ENCODE measurements around the gene JPH4.
A peak's percentile ranks its signal among the peaks of the same experiment; 100 is the strongest.

The JPH4 gene

DNA sequence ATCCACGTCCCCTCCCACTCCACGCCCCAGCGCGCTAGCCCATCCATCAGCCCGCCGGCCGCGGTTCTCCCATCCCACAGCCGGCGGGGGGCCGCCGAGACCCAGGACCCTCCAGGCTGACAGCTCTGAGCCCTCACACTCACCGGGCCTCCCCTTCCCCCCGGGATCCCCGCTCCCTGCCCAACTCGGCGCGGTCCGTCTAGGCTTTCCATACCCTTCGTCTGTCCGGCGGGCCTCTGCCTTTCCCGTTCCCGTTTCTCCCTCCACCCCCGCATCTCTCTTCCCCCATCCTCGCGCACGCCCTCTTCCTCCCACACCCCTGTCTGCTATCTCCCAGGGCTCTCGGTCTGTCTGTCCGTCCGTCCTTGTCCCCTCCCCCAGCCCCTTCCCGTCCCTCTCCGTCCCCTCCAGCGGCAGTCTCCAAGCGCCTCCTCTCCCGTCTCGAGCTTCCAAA, 27.8 kb downstream of the JPH4 start:
- no peak for DNase-seq (ENCODE audit: low read depth)

DNA sequence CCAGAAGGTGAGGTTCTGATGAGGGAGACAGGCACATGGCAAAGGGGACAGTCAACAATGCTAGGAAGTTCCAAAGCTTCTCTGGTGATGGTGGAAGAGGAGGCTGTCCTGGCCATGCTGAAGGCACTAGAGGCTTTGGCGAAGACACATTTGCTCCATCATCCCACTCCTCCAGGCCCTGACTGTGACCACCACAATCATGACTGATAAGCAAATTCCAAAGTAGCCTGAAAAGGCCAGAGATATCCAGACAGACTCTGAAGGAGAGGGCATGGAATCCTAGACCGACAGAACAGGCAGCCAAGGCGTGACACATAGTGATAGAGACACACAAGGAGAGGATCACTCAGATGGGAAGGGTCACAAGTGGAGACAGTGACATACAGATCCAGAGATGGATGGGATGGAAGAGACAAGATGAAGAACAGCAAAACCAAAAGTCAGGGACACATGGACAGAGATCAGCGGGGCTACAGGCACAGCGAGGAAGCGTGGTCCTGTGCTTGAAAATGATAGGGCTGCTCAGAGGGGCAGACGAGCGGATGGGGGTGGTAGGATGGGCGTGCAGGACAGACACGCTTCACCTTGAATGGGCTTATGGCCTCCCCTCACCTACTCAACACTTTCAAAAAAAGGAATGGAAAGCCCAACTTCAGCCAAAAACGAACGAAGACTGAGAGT, 28.3 kb downstream of the JPH4 start:
- no peak for DNase-seq (ENCODE audit: low read depth)
- peak overlapping the region; percentile 68 for H3K4me3 ChIP-seq (ENCODE audit: low read length)
- TF ChIP-seq, protein P1, sequence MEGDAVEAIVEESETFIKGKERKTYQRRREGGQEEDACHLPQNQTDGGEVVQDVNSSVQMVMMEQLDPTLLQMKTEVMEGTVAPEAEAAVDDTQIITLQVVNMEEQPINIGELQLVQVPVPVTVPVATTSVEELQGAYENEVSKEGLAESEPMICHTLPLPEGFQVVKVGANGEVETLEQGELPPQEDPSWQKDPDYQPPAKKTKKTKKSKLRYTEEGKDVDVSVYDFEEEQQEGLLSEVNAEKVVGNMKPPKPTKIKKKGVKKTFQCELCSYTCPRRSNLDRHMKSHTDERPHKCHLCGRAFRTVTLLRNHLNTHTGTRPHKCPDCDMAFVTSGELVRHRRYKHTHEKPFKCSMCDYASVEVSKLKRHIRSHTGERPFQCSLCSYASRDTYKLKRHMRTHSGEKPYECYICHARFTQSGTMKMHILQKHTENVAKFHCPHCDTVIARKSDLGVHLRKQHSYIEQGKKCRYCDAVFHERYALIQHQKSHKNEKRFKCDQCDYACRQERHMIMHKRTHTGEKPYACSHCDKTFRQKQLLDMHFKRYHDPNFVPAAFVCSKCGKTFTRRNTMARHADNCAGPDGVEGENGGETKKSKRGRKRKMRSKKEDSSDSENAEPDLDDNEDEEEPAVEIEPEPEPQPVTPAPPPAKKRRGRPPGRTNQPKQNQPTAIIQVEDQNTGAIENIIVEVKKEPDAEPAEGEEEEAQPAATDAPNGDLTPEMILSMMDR (conservative IDR thresholded peaks at IDR 0.05; ENCODE audit: low read length), result no peak

More for the DNA sequence above, 27.8 kb downstream of the JPH4 start:
- H3K4me3 ChIP-seq (ENCODE audit: low read length), result peak overlapping the region; percentile 68
- TF ChIP-seq, protein P1 (conservative IDR thresholded peaks at IDR 0.05; ENCODE audit: low read length), result no peak

DNA sequence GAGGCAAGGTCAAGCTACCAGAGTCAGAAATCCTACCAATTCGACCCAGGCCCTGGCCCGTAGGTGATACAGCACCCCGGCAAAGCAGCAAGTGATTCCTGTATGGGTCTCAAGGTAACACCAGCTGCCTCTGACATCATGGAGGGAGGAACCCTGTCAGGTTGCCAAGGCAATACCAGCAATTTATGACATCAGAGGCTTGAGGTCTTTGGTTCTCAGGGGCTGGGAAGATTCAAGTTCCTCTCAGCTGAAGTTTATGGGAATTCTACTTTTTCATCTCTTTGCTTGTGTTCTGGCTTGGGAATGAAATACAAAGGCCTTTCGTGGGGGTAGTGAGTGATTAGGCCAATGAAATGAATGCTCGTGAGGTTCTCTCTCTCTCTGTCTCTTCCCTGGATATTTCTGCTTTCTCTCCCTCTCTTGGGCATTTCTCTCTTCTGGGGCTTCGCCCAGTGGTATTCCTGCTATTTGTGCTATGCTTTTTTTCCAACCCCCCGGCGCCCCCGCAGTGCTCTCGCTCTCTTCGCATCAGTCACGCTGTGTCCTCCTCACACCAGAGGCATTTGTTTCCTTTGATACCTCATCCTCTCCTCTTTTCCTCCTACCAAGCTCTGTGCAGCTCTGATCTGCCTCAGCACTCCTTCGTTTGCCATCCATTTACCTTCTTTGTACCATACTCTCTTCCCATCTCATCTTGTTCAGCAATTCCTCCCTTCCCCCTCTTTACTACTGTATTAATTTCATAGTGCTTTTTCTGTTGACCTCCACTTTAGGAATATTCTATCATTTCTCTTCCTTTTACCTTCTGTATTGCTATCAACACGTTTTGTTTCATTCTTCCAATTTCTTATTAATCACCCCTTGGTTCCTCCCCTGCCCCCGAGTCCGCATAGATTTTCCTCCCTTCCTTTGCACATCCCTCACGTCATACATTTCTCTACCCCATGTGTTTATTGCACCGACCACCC, 30.0 kb downstream of the JPH4 start:
- TF ChIP-seq, protein P1 (conservative IDR thresholded peaks at IDR 0.05; ENCODE audit: low read length), result no peak
- peak; percentile 45 for DNase-seq (ENCODE audit: low read depth)
- H3K4me3 ChIP-seq (ENCODE audit: low read length), result no peak overlapping the region

DNA sequence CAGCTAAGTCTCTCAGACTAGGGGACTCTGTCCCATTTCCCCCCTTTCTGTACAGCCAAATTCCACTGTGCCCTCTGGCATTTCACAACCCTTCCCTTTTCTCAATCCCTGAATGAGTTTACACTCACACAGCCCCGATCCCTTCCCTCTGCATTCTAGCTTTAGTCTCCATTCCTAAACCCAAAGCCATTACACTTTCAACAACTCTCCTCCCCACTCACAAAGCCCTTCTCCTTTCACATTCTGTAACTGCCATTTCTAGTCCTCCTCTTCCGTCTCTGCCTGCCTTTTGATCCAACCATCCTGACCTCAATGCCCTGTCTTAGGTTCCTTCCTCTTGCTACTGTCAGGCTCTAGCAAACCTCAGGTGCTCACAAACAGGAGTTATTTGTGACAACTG, 30.7 kb downstream of the JPH4 start:
- DNase-seq (ENCODE audit: low read depth), result no peak
- TF ChIP-seq, protein P1 (conservative IDR thresholded peaks at IDR 0.05; ENCODE audit: low read length), result no peak
- H3K4me3 ChIP-seq (ENCODE audit: low read length), result no peak overlapping the region

DNA sequence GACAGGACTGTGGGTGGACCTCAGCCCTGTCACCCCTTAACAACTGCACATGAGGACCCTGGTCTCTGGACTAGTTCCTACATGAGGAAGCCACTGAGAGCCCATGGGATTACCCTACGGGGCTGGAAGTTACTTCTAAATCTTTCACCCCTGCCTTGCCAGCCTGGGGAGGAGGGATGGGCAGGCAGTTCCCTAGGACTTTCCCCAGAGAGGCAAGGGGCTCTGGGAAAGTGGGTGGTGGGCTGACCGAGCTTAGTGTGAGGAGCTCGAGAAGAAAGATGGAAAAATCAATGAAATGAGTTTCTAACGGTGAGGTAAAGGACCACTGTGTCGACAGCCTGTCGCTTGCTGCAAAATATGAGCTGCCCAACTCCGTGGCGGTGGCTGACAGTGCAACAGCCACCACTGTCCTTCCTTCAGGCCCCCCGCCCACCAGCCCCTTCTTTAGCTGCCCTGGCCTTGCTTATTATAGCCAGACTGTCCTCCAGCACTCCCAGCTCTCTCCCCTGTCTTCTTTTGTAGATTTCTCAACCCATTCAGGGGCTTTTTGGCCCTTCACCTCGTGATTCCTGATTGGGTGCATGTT, 32.0 kb downstream of the JPH4 start:
- TF ChIP-seq, protein P1 (conservative IDR thresholded peaks at IDR 0.05; ENCODE audit: low read length), result no peak
- DNase-seq (ENCODE audit: low read depth), result no peak
- no peak overlapping the region for H3K4me3 ChIP-seq (ENCODE audit: low read length)

DNA sequence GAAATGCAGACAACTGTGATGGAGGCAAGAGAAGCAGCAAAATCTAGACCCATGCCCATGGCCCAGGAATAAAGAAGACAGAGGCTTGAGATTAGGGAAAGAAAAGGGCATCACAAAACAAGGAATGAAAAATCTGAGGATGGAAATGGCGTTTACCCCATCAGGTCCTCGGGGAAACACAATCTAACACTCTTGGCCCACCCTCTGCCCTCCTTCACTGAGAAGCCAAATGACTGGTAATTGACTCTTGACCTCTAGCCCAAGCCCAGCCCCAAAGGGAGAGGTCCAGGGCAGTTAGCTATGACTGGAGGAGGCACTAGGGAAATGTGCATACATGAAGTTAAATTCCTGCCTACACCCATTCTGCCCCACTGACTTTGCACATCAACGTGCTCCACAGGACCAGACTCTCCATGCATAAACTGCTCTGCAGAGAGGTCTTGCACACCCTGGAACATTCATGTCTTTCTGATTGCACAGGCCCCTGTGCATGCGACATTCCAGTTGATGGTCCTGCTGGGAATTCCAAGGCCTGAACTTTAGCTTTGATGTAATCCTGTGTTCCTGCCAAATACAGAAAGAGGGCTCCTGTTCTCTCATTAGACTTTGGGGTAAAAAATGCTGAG, 32.7 kb downstream of the JPH4 start:
- H3K4me3 ChIP-seq (ENCODE audit: low read length), result no peak overlapping the region
- DNase-seq (ENCODE audit: low read depth), result no peak
- TF ChIP-seq, protein P1 (conservative IDR thresholded peaks at IDR 0.05; ENCODE audit: low read length), result no peak

Data from AG10803 (cell line).